Measurements from ENCODE around the gene SRGAP1. TPM values are rescaled to one million over a fixed set of nuclear protein-coding genes. Genes with fewer than 3 reads are reported as not detected.

Gene SRGAP1
- total and polyA plus RNA-seq, 2 of the 8 experiments (the other 6 are each of a cell fraction or from before 2014, with no cell fraction given) = 3.2 to 7.3 TPM

DNA sequence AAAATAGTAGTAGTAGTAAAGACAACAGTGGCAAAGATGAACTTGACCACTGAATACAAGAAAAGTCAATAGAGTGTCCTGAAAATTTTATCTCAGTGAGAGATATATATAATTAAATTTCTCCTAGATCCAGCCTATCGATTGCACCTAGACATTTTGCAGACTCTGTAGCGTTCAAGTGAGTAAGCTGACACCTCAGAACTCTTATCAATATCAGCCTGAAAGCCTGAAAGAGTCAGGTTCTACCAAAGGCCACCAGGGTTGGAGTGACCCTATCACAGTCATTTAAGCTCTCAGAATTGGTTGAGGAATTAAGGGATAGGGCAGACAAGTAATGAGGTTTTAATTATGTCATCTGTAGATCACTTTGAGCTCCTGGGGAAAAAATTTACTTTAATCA lies 174.6 kb downstream of the SRGAP1 start (continued):
- no peak for TF ChIP-seq ATF2 (IDR thresholded peaks at IDR 0.05; ENCODE audit: low read length)
- no peak for TF ChIP-seq BACH1 (IDR thresholded peaks at IDR 0.05; ENCODE audit: low read length)
- no peak for TF ChIP-seq BCL11A (IDR thresholded peaks at IDR 0.05; ENCODE audit: low read depth in 2 of 2, low read length in 2 of 2)
- TF ChIP-seq KDM1A (IDR thresholded peaks at IDR 0.05; ENCODE audit: borderline replicate concordance, low read length) = no peak
- no peak for TF ChIP-seq HDAC2 (IDR thresholded peaks at IDR 0.05; ENCODE audit: borderline replicate concordance in 1 of 2, low read depth in 2 of 2, low read length in 2 of 2)
- TF ChIP-seq EGR1 (IDR thresholded peaks at IDR 0.05; ENCODE audit: borderline replicate concordance, low read depth, low read length) = no peak
- no peak for TF ChIP-seq JUND (IDR thresholded peaks at IDR 0.05; ENCODE audit: low read length)
- TF ChIP-seq TCF12 (IDR thresholded peaks at IDR 0.05; ENCODE audit: low read depth, low read length) = no peak
